Sigmoid colon (tissue), 7 donors: ENCODE data around the gene FXR2. TPM values are rescaled to one million over a fixed set of nuclear protein-coding genes. Genes with fewer than 3 reads are reported as not detected.
"Not testable (repeated sequence)": the region's sequence is repeated elsewhere in the genome, so short reads cannot be mapped to it uniquely, and the experiment has no call there.

Experiments used
- DNase-seq: peaks from one replicate; pipeline ENCODE4 v3.0.0-alpha.2; 2019
- H3K27ac ChIP-seq, 4 donors: fragments of 200-600 bp; sonication (generic); one replicate each; pipeline ENCODE4 v1.5.1; 2016 to 2019; ENCODE audit warnings: mild to moderate bottlenecking in 1 of 4
- H3K27me3 ChIP-seq, 3 donors: fragments of 200-600 bp; sonication (generic); one replicate each; pipeline ENCODE4 v1.5.1; 2019; ENCODE audit warnings: mild to moderate bottlenecking in 1 of 3
- H3K36me3 ChIP-seq, 4 donors: fragments of 200-600 bp; sonication (generic); one replicate each; pipeline ENCODE4 v1.5.1; 2016 to 2019
- H3K4me1 ChIP-seq, 4 donors: fragments of 200-600 bp; sonication (generic); one replicate each; pipeline ENCODE4 v1.5.1; 2017 to 2019
- H3K4me3 ChIP-seq, 4 donors: fragments of 200-600 bp; sonication (generic); one replicate each; pipeline ENCODE4 v1.5.1; 2017 to 2019; ENCODE audit warnings: mild to moderate bottlenecking in 2 of 4, moderate library complexity in 1 of 4
- H3K9me3 ChIP-seq, 4 donors: fragments of 200-600 bp in 3 of 4; sonication (generic) in 3 of 4; one replicate each; pipeline versions ENCODE4 v1.5.1 to v1.6.1; 2013 to 2019
- EP300 ChIP-seq, 4 donors: sonication (generic); formaldehyde crosslinking; IDR thresholded peaks; one replicate each; pipeline ENCODE4 v1.6.1; 2017; ENCODE audit warnings: antibody characterized with exemption in 4 of 4
- POLR2A ChIP-seq, 2 donors: fragments of 450-650 bp; IDR thresholded peaks; one replicate each; pipeline ENCODE4 v1.6.1; 2016; ENCODE audit warnings: antibody characterized with exemption in 2 of 2, mild to moderate bottlenecking in 2 of 2, moderate library complexity in 2 of 2
- POLR2AphosphoS5 ChIP-seq, 4 donors: sonication (generic); formaldehyde crosslinking; IDR thresholded peaks; one replicate each; pipeline ENCODE4 v1.6.1; 2017; ENCODE audit warnings: antibody characterized with exemption in 4 of 4
- WGBS, 2 donors: extraction: QIAGEN DNeasy Blood & Tissue Kit; methylation state at CpG; one replicate each; pipeline ENCODE4 v1.1.7; 2013; 5-methylcytosine and 5-hydroxymethylcytosine counted together
- intact Hi-C: fragments of 100-400 bp; cut with DNase I; formaldehyde crosslinking; loops from one replicate; pipeline ENCODE4 v1.15.1; 2023
- polyA plus RNA-seq, 3 donors: library from polyadenylated mRNA; stranded (reverse); fragments of 200-250 nt; gene quantifications; one replicate each; pipeline ENCODE4 v1.2.3, GENCODE V29; 2013
- total RNA-seq, 4 donors: library from RNA; depleted of rRNA; stranded (reverse); fragments of >200 nt; gene quantifications; one replicate each; pipeline ENCODE4 v1.1.0, GENCODE V29; 2016
- TF ChIP-seq, protein P1 (sequence below), 4 experiments: fragments of 450-650 bp in 3 of 4; fragments of 200-600 bp in 1 of 4; IDR thresholded peaks; one replicate each; pipeline ENCODE4 v1.5.1; 2016 to 2019; ENCODE audit warnings: antibody characterized with exemption in 4 of 4, mild to moderate bottlenecking in 3 of 4, moderate library complexity in 2 of 4
- donor health status: healthy with polysubstance abuse.
- donor health status: Bipolar disorder and iron deficiency.
- donor health status: healthy.

FXR2 gene
- total and polyA plus RNA-seq, 7 donors = 21.3 to 35.5 (median 33.8) TPM

- no peak for DNase-seq
- peaks cover 0 to 51% (median 44%) of the 10 kb centered on the region in 4 donors for H3K4me1 ChIP-seq
- H3K27me3 ChIP-seq = no peaks in the 10 kb centered on the region
- H3K36me3 ChIP-seq = no peaks in the 10 kb centered on the region
- no peaks in the 10 kb centered on the region for H3K9me3 ChIP-seq
- H3K4me3 ChIP-seq = no peak overlapping the region
- TF ChIP-seq POLR2A (IDR thresholded peaks at IDR 0.05) (no peak), POLR2AphosphoS5 (IDR thresholded peaks at IDR 0.05) (no peak), EP300 (IDR thresholded peaks at IDR 0.05) (no peak)
- TF ChIP-seq, protein P1, sequence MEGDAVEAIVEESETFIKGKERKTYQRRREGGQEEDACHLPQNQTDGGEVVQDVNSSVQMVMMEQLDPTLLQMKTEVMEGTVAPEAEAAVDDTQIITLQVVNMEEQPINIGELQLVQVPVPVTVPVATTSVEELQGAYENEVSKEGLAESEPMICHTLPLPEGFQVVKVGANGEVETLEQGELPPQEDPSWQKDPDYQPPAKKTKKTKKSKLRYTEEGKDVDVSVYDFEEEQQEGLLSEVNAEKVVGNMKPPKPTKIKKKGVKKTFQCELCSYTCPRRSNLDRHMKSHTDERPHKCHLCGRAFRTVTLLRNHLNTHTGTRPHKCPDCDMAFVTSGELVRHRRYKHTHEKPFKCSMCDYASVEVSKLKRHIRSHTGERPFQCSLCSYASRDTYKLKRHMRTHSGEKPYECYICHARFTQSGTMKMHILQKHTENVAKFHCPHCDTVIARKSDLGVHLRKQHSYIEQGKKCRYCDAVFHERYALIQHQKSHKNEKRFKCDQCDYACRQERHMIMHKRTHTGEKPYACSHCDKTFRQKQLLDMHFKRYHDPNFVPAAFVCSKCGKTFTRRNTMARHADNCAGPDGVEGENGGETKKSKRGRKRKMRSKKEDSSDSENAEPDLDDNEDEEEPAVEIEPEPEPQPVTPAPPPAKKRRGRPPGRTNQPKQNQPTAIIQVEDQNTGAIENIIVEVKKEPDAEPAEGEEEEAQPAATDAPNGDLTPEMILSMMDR (IDR thresholded peaks at IDR 0.05) = no peak
- no peak overlapping the region for H3K27ac ChIP-seq
- intact Hi-C loops = loop anchor here (5.0 kb wide), 1 partner anchor 470 kb away; no protein-coding TSS in a partner anchor
- 98 to 100% methylated on average over 1 of the region's 1 CpG for WGBS, 2 donors
Measured at GRCh38 chr17:7612294-7612640, 2.4 kb downstream of the FXR2 start.

GRCh38 chr17:7611635-7612293 lies 2.9 kb downstream of the FXR2 start:
- WGBS, 2 donors = 74 to 77% methylated on average over 3 of the region's 3 CpGs
- TF ChIP-seq, protein P1 (IDR thresholded peaks at IDR 0.05) = no peak
- no peak for TF ChIP-seq POLR2AphosphoS5 (IDR thresholded peaks at IDR 0.05)
- no peak for TF ChIP-seq EP300 (IDR thresholded peaks at IDR 0.05)
- no peak for TF ChIP-seq POLR2A (IDR thresholded peaks at IDR 0.05)
- intact Hi-C loops = loop anchor here (5.0 kb wide), 1 partner anchor 471 kb away; no protein-coding TSS in a partner anchor
- peaks cover 0 to 51% (median 44%) of the 10 kb centered on the region in 4 donors for H3K4me1 ChIP-seq
- H3K9me3 ChIP-seq = no peaks in the 10 kb centered on the region
- DNase-seq = no peak
- peak overlapping the region in 1 of 4 donors; percentile 9 for H3K4me3 ChIP-seq
- no peak overlapping the region for H3K27ac ChIP-seq
- peaks cover 0 to 1% (median 0%) of the 10 kb centered on the region in 4 donors for H3K36me3 ChIP-seq
- H3K27me3 ChIP-seq = no peaks in the 10 kb centered on the region

- Histone ChIP-seq H3K9me3 (no peaks in the 10 kb centered on the region), H3K4me1 (peaks cover 0 to 51% (median 42%) of the 10 kb centered on the region in 4 donors), H3K4me3 (no peak overlapping the region), H3K27me3 (no peaks in the 10 kb centered on the region), H3K36me3 (peaks cover 0 to 12% (median 1%) of the 10 kb centered on the region in 4 donors), H3K27ac (no peak overlapping the region)
- WGBS, 2 donors = 97% methylated on average over 2 of the region's 2 CpGs
- intact Hi-C loops = loop anchor here (5.0 kb wide), 1 partner anchor 472 kb away; no protein-coding TSS in a partner anchor
- no peak for DNase-seq
- no peak for TF ChIP-seq EP300 (IDR thresholded peaks at IDR 0.05)
- no peak for TF ChIP-seq POLR2A (IDR thresholded peaks at IDR 0.05)
- TF ChIP-seq, protein P1 (IDR thresholded peaks at IDR 0.05) = no peak
- no peak for TF ChIP-seq POLR2AphosphoS5 (IDR thresholded peaks at IDR 0.05)
Measured at GRCh38 chr17:7610641-7611040, 4.1 kb downstream of the FXR2 start.

- no peak overlapping the region for H3K27ac ChIP-seq
- TF ChIP-seq, protein P1 (IDR thresholded peaks at IDR 0.05) = no peak
- TF ChIP-seq POLR2AphosphoS5 (IDR thresholded peaks at IDR 0.05) = no peak
- no peak for TF ChIP-seq POLR2A (IDR thresholded peaks at IDR 0.05)
- no peak for TF ChIP-seq EP300 (IDR thresholded peaks at IDR 0.05)
- DNase-seq = no peak
- intact Hi-C loops = no loop called here
- no peaks in the 10 kb centered on the region for H3K27me3 ChIP-seq
- peaks cover 0 to 17% (median 10%) of the 10 kb centered on the region in 4 donors for H3K4me1 ChIP-seq
- no peaks in the 10 kb centered on the region for H3K9me3 ChIP-seq
- 97% methylated on average over 4 of the region's 4 CpGs for WGBS, 2 donors
- peaks cover 27 to 56% (median 37%) of the 10 kb centered on the region in 4 donors for H3K36me3 ChIP-seq
- no peak overlapping the region for H3K4me3 ChIP-seq
Measured at GRCh38 chr17:7606280-7606679, 8.4 kb downstream of the FXR2 start.

DNA sequence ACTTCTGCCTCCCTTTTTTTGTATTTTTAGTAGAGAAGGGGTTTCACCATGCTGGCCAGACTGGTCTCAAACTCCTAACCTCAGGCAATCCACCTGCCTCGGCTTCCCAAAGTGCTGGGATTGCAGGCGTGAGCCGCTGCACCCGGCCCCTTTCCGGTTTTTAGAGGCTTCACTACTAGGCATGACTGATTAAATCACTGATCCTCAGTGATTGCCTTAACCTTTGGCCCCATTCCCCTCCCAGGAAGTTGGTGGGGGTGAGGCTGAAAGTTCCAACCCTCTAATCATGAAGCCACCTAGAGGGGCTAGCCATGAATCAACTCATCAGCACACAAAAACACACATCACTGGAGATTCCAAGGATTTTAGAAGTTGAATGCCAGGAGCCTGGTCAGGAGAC lies 17.1 kb downstream of the FXR2 start:
- DNase-seq, H3K27me3 ChIP-seq, H3K4me1 ChIP-seq, H3K9me3 ChIP-seq, intact Hi-C loops, H3K27ac ChIP-seq, H3K4me3 ChIP-seq: not testable (repeated sequence)
- peaks cover 31 to 97% (median 92%) of the 10 kb centered on the region in 4 donors for H3K36me3 ChIP-seq
- 20 to 68% methylated on average over 5 of the region's 5 CpGs for WGBS, 2 donors
